Measurements from ENCODE around the gene FCN2. TPM values are rescaled to one million over a fixed set of nuclear protein-coding genes. Genes with fewer than 3 reads are reported as not detected.

FCN2 gene
- total RNA-seq, 2 experiments from 2014 or later = not detected

DNA sequence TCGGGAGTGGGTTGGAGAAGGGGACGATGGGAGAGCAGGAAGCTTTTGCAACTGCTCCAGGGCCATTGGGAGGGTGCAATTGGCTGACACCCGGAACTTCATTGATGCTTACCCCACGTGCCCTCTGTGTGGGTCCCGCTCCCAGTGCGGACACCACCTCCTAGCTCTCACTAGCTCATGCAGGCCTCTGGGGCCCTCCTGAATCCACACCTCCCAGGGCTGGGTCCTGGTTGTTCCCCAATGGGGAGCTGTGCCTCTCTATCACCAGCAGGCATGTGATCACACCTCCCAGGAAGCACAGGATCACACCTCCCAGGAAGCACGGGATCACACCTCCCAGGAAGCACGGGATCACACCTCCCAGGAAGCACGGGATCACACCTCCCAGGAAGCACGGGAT, 32.1 kb upstream of the FCN2 start:
- Histone ChIP-seq H3K9me3 (ENCODE audit: control insufficient read depth in 1 of 2, insufficient read depth in 1 of 2, low read length in 2 of 2) (peaks cover 0 to 32% of the 10 kb centered on the region in 2 experiments), H3K27me3 (ENCODE audit: control insufficient read depth in 1 of 2, insufficient read depth in 2 of 2, low read length in 2 of 2) (peaks cover 0 to 7% of the 10 kb centered on the region in 2 experiments), H3K4me3 (ENCODE audit: low read length) (no peak overlapping the region), H3K4me1 (ENCODE audit: insufficient read depth, low read length) (no peaks in the 10 kb centered on the region), H3K36me3 (ENCODE audit: insufficient read depth, low read length) (no peaks in the 10 kb centered on the region), H3K27ac (ENCODE audit: low read depth in 1 of 2, low read length in 2 of 2) (no peak overlapping the region)
- DNase-seq (no peak), ATAC-seq (ENCODE audit: poor library complexity) (no peak)
- no peaks in the 10 kb centered on the region for H3K9me3 Mint-ChIP-seq
- no peak overlapping the region for H3K27ac Mint-ChIP-seq
- TF ChIP-seq, protein P1, sequence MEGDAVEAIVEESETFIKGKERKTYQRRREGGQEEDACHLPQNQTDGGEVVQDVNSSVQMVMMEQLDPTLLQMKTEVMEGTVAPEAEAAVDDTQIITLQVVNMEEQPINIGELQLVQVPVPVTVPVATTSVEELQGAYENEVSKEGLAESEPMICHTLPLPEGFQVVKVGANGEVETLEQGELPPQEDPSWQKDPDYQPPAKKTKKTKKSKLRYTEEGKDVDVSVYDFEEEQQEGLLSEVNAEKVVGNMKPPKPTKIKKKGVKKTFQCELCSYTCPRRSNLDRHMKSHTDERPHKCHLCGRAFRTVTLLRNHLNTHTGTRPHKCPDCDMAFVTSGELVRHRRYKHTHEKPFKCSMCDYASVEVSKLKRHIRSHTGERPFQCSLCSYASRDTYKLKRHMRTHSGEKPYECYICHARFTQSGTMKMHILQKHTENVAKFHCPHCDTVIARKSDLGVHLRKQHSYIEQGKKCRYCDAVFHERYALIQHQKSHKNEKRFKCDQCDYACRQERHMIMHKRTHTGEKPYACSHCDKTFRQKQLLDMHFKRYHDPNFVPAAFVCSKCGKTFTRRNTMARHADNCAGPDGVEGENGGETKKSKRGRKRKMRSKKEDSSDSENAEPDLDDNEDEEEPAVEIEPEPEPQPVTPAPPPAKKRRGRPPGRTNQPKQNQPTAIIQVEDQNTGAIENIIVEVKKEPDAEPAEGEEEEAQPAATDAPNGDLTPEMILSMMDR (IDR thresholded peaks at IDR 0.05) = no peak
- no peaks in the 10 kb centered on the region for H3K4me1 Mint-ChIP-seq (ENCODE audit: low read depth)
- no peaks in the 10 kb centered on the region for H3K36me3 Mint-ChIP-seq (ENCODE audit: low read depth)
- ChIA-PET POLR2A (no interaction called here), CTCF (no interaction called here)
- H3K27me3 Mint-ChIP-seq = no peaks in the 10 kb centered on the region
- intact Hi-C loops (cut with DNase I, micrococcal nuclease) = no loop called here
- no peak overlapping the region for H3K4me3 Mint-ChIP-seq

DNA sequence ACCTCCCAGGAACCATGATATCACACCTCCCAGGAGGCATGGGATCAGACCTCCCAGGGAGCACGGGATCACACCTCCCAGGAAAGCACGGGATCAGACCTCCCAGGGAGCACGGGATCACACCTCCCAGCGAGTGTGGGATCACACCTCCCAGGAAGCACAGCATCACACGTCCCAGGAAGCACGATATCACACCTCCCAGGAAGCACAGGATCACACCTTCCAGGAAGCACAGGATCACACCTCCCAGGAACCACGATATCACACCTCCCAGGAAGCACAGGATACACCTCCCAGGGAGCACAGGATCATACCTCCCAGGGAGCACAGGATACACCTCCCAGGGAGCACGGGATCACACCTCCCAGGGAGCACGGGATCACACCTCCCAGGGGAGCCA, 30.0 kb upstream of the FCN2 start:
- H3K4me3 ChIP-seq (ENCODE audit: low read length) = no peak overlapping the region
- POLR2A ChIA-PET = no interaction called here
- intact Hi-C loops (cut with DNase I, micrococcal nuclease) = no loop called here
- no peak overlapping the region for H3K27ac Mint-ChIP-seq
- peaks cover 0 to 13% of the 10 kb centered on the region in 2 experiments for H3K27me3 ChIP-seq (ENCODE audit: control insufficient read depth in 1 of 2, insufficient read depth in 2 of 2, low read length in 2 of 2)
- H3K36me3 ChIP-seq (ENCODE audit: insufficient read depth, low read length) = no peaks in the 10 kb centered on the region
- peaks cover 0 to 38% of the 10 kb centered on the region in 2 experiments for H3K9me3 ChIP-seq (ENCODE audit: control insufficient read depth in 1 of 2, insufficient read depth in 1 of 2, low read length in 2 of 2)
- no peak for DNase-seq
- TF ChIP-seq, protein P1 (IDR thresholded peaks at IDR 0.05) = no peak
- no peaks in the 10 kb centered on the region for H3K4me1 Mint-ChIP-seq (ENCODE audit: low read depth)
- no peaks in the 10 kb centered on the region for H3K36me3 Mint-ChIP-seq (ENCODE audit: low read depth)
- CTCF ChIA-PET = no interaction called here
- peaks cover 6% of the 10 kb centered on the region for H3K27me3 Mint-ChIP-seq
- no peak for ATAC-seq (ENCODE audit: poor library complexity)
- no peaks in the 10 kb centered on the region for H3K4me1 ChIP-seq (ENCODE audit: insufficient read depth, low read length)
- H3K27ac ChIP-seq (ENCODE audit: low read depth in 1 of 2, low read length in 2 of 2) = no peak overlapping the region
- no peak overlapping the region for H3K4me3 Mint-ChIP-seq
- H3K9me3 Mint-ChIP-seq = no peaks in the 10 kb centered on the region

GRCh38 chr9:134851020-134851419, 29.6 kb upstream of the FCN2 start:
- peaks cover 0 to 42% of the 10 kb centered on the region in 2 experiments for H3K9me3 ChIP-seq (ENCODE audit: control insufficient read depth in 1 of 2, insufficient read depth in 1 of 2, low read length in 2 of 2)
- no peaks in the 10 kb centered on the region for H3K4me1 Mint-ChIP-seq (ENCODE audit: low read depth)
- H3K27ac ChIP-seq (ENCODE audit: low read depth in 1 of 2, low read length in 2 of 2) = no peak overlapping the region
- no peaks in the 10 kb centered on the region for H3K36me3 ChIP-seq (ENCODE audit: insufficient read depth, low read length)
- TF ChIP-seq, protein P1 (IDR thresholded peaks at IDR 0.05) = no peak
- peaks cover 10% of the 10 kb centered on the region for H3K27me3 Mint-ChIP-seq
- intact Hi-C loops (cut with DNase I, micrococcal nuclease) = no loop called here
- no peak overlapping the region for H3K27ac Mint-ChIP-seq
- no peak overlapping the region for H3K4me3 Mint-ChIP-seq
- H3K9me3 Mint-ChIP-seq = no peaks in the 10 kb centered on the region
- no peaks in the 10 kb centered on the region for H3K4me1 ChIP-seq (ENCODE audit: insufficient read depth, low read length)
- no peak for ATAC-seq (ENCODE audit: poor library complexity)
- H3K4me3 ChIP-seq (ENCODE audit: low read length) = no peak overlapping the region
- ChIA-PET CTCF (no interaction called here), POLR2A (no interaction called here)
- no peak for DNase-seq
- H3K27me3 ChIP-seq (ENCODE audit: control insufficient read depth in 1 of 2, insufficient read depth in 2 of 2, low read length in 2 of 2) = peaks cover 0 to 13% of the 10 kb centered on the region in 2 experiments
- no peaks in the 10 kb centered on the region for H3K36me3 Mint-ChIP-seq (ENCODE audit: low read depth)
